Occipital lobe (tissue), 2 donors: ENCODE measurements around the gene ZNF839. TPM values are rescaled to one million over a fixed set of nuclear protein-coding genes. Genes with fewer than 3 reads are reported as not detected.
"Not testable (repeated sequence)": the region's sequence is repeated elsewhere in the genome, so short reads cannot be mapped to it uniquely, and the experiment has no call there.

Experiments
- DNase-seq: peaks from one replicate; lab custom pipeline; 2025; lab: John Stamatoyannopoulos, UW
- total RNA-seq: library from RNA; depleted of rRNA; stranded (reverse); fragments of >200 nt; gene quantifications from one replicate; pipeline ENCODE4 v1.2.3, GENCODE V29; 2014

The ZNF839 gene
- total RNA-seq, 1 donor from 2014 or later = 12.6 TPM

DNA sequence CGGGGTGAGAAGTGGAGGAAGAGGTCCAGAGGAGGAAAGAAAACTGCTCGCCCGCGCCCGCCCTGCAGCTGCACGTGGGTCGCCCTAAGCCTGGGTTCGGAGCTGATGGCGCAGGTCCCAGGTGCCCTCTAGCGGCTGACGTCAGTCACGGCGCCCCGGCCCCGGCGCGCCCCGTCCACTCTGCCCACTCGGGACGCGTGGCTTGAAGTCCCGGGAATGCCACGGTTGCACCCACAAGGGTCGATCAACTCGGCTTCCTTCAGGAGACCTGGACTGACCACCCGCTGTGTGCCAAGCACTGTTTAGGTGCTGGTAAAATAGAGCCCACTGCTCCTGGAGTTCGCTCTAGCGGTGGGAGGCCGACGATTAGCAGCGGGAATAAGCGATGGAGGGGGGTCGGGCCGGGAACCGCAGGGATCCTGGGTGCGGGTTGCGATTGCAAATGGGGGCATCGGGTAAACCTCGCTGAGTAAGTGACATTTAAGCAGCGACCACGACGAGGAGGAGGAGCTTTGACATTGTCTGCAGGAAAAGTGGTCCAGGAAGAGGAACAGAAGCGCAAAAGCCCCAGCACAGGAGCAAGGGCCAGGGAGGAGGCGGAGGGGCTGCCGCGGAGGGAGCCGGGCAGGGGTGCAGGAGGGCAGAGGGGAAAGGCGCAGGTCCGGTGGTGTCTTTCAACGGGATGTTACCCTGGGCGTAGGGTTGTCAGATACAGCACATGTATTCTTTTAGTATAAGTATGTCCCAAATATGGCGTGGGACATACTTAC lies 5.1 kb upstream of the ZNF839 start:
- peak; percentile 79 for DNase-seq

- no peak for DNase-seq
Measured at GRCh38 chr14:102315121-102315520, 4.4 kb upstream of the ZNF839 start.

- DNase-seq = no peak
Measured at GRCh38 chr14:102316338-102316742, 3.2 kb upstream of the ZNF839 start.

GRCh38 chr14:102316743-102317563 lies 2.6 kb upstream of the ZNF839 start:
- peak; percentile 86 for DNase-seq

GRCh38 chr14:102317564-102318248 lies 1.8 kb upstream of the ZNF839 start:
- peak; percentile 9 for DNase-seq

DNA sequence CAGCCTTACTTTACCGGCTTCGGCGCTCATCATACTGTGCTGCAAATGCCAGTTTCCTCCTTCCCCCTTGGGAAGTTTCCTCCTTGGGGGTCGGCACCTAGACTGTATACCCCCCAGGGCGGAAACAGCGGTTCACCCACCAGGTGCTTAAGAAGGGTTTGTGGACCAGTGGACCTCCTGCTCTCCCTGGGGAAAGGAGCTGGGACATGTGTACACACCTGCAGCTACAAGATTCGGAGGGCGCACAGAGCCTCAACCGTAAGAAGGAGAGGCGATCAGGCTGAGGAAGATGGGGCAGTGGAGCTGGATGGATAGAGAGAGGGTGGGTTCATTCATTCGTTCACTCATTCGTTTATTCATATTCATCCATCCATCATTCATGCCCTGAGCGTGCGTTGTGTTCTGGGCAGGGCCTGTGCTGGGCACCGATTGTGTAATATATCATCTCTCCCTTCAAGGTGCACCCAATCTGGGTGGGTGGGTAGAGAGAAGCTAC lies 717 bp upstream of the ZNF839 start:
- no peak for DNase-seq

- peak; percentile 28 for DNase-seq
Measured at GRCh38 chr14:102320033-102320660, 601 bp downstream of the ZNF839 start.

DNA sequence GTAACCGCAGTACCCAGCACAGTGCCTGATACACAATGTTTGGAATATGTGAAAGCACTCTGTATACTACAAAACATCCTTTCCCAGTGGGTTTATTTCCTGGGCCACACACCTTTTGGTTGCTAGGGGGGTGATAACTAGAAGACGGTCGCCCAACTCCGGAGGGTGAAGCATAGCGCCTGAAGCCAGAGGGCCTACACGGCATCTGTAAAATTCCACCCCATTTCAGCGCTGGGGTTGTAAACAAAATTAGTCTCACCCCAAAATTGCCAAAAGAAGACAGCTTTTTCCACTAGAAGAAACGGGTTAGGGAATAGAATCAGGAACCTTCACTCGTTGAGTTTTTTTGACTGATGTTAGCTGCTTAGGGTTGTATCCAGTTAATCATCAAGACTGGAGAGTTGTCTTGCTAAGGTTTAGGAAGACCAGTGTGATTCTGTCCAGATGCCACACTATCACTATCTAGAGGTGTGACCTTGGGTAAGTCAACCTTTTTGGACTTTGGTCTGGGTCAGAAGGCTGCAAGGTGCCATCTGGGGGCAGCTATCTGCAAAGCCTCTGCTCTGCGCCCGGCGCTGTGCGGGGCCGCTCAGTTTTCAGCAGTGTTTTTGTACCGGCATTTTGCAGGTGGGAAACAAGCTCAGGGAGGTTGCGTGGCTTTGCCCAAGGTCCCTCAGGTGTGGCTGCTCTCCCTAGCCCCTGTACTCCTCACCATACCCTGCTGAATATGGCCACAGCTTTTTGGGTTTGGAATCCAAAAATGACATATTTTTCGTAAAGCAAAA lies 1.3 kb downstream of the ZNF839 start:
- DNase-seq = no peak

- no peak for DNase-seq
Measured at GRCh38 chr14:102321456-102322422, 2.2 kb downstream of the ZNF839 start.

- DNase-seq = peak; percentile 16
Measured at GRCh38 chr14:102323102-102323501, 3.6 kb downstream of the ZNF839 start.

DNA sequence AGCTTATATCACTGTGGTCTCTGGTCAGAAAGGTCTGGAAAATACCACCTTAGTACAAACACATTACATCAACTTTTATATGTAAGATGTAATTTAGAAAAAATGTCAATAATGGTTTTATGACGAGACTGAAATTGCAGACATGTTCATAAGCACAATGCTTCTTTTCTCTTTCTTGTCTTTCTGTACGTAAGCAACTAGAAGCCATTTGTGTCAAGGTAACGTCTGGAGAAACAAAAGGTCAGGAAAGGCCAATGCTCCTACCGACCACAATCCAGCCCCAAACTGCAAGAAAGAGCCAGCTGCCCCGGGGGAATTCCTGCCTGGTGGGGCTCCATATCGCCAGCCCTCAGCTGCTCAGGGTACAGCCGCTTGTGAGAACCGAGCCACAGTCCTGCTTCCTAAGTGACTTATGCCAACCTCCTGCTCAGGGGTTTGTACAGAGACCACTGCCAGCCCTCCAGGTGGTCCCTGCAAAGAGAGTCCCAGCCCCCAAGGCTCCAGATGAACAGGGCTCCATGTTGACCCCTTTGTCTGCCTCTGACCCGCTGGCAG lies 6.3 kb downstream of the ZNF839 start:
- DNase-seq = no peak

GRCh38 chr14:102326583-102326982 lies 7.0 kb downstream of the ZNF839 start:
- DNase-seq = no peak

- DNase-seq = not testable (repeated sequence)
Measured at GRCh38 chr14:102329381-102329780, 9.8 kb downstream of the ZNF839 start.

- no peak for DNase-seq
Measured at GRCh38 chr14:102330806-102331205, 11.3 kb downstream of the ZNF839 start.

DNA sequence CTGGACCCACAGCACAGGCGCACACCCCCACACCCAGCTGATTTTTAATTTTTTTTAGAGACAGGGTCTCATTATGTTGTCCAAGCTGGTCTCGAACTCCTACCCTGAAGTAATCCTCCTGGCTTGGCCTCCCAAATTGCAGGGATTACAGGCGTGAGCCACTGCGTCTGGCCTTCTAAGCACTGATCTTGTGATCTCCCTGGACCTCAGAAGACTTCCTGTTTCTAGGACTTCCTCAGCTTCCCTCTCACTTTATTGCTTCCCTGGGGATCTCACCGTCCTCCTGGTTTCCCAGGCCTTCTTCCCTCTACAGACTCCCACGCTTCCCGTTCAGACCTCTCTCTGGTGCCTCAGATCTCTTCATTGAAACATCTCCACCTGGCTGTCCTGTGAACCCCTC lies 13.8 kb downstream of the ZNF839 start:
- DNase-seq = no peak

DNA sequence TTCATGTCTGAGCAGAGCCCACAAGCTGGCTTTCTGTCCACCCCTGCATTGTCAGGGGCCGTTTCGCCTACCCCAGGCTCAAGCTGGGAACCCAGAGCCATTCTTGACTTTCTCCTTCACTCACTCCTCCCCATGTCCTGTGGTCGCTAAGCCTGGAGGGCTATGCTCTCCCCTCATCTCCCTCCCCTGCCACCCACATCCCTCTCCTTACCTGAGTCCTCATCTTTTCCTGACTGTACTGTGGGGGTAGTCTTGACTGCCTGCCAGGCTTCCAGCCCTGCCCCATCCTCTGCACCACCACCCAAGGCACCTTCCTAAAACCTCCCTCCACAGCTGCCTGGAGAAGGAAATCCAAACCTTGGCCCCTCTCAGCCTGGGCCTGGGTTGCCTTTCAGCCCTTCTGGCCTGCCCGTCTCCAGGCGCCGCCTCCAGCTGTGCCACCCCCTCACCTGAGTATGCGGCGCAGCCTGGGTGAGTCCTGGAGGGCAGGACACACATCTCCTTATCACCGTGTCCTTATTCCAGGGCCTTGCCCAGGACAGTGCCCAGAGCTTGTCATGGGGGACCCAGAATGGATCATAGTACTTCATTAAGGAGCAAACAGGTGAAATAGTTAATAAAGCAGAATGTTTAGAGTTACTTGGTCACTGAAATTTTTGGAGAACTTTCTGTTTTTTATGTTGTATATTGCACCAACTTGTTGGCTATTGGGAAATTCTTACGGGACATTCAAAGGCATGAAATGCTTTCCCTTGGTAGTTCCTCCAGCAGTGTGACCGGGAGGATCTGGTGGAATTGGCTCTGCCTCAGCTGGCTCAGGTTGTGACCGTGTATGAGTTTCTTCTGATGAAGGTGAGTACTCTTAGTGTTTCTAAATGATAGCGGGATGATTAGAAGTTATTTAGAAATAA lies 14.5 kb downstream of the ZNF839 start:
- DNase-seq = no peak

GRCh38 chr14:102335163-102335562 lies 15.6 kb downstream of the ZNF839 start:
- no peak for DNase-seq

GRCh38 chr14:102338724-102339123 lies 19.2 kb downstream of the ZNF839 start:
- DNase-seq = no peak
